NOMO-1 treated with dmso at 0.1 percent for 144 hours (cell line): ENCODE results near the gene SLC10A6.

Experiments
- DNase-seq: peaks from one replicate; lab custom pipeline; 2025; ENCODE audit not compliant: unreplicated experiment; lab: John Stamatoyannopoulos, UW

The SLC10A6 gene

DNA sequence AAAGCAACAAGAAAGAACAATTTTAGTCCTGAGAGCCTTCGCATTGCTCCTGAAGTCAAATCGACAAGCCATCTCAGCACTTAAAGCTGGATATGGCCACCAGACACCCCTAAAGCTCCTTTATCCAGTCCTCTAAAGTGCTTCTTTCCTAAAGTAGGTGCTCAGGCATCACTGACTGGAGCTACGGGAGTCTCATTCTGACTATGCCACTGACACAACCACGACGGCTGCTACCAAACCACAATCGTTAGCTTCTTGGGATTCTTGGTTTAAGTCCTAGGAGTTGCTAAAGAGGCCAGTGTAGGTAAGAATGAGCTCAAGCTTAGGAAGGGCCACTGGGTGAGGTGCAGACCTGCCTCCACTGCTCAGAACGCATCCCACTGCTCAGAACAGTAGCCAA is 1.0 kb downstream of the SLC10A6 start:
- DNase-seq, result no peak

DNA sequence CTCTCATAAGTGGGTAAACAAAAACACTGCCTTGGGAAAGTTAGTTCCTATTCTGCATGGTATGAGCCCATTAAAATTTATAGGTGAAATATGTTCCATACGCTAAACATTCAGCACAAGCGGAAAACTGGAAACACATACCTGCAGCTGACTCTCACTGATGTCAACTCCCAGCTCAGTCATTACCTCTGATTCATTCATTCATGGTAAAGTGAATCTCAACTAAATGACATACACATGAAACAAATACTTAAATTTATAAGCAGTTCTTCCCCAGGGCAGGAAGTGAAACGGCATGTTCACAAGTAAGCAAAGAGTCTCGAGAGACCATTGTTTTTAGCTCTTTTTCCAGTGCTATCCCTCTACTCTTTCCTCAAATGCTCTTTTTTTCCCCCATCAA is 1.6 kb downstream of the SLC10A6 start:
- no peak for DNase-seq

DNA sequence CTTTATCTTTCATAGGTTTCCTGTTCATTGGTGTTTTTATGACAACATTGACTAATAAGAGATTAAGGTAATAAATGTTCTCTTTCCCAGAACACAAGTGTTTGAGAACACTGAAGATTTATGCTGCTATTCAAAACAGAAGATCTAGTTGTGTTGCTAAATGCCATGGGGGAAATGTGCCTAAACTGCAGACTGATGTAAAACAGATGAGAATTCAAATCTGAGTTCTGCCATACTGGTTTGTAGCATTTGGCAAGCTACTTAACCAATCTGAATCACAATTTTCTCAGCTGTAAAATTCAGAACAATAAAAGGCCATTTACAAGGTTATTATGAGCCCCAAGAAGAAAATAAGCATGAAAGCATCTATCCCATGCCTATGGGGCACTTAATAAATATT is 2.3 kb downstream of the SLC10A6 start:
- DNase-seq, result no peak

DNA sequence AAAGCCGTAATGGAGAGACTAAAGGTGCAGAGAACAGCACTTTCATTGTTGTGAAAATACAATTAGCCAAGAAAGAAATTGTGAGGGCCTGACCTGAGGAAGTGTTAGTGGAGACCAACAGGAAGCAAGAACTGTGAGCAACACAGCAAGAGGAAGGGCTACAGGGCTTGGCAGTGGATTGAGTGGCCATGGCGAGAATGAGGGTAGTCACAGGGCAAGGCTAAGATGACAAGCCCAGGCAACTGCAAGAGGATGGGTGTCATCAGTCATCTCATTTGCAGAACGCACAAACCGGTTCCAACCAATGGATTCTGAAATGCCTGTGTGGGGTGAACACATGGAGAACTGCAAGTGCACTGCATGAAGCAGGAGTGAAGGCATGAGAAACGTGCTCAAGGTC is 3.6 kb downstream of the SLC10A6 start:
- no peak for DNase-seq

DNA sequence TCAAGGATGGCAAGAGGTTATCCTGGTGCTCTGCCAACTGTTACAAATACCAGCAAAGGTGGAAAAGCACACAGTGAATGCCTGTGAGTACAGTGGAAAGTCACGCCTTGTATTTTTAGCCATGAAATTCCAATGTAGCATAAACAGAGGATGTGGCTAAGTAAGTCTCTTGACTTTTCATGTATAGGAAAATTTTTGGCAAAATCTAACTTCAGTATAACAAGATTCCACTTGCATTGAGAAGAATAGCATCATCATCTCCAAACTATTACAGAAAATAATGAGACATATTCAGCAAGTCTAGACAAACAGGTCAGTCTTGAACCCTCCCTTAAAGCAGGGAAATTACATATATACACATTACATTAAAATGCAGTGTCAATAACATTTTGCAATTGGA is 7.9 kb downstream of the SLC10A6 start:
- no peak for DNase-seq

DNA sequence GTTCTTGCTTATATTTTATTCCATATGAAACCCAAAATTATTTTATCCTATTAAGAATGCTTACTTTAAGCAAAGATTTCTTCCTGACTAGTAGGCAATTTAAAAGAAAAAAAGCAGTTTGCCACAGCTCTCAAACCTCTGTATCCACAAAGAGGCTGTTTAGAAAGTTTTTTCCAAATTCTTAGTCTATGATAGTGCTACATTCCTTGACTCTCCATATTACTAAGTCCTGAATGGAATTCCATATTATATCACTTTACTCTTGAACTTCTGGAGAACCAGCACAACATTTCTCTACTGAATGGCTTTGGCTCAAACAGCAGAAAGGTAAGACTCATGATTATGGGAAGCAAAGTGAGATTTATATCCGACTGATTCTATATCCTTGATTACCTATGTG is 8.3 kb downstream of the SLC10A6 start:
- DNase-seq, result no peak

DNA sequence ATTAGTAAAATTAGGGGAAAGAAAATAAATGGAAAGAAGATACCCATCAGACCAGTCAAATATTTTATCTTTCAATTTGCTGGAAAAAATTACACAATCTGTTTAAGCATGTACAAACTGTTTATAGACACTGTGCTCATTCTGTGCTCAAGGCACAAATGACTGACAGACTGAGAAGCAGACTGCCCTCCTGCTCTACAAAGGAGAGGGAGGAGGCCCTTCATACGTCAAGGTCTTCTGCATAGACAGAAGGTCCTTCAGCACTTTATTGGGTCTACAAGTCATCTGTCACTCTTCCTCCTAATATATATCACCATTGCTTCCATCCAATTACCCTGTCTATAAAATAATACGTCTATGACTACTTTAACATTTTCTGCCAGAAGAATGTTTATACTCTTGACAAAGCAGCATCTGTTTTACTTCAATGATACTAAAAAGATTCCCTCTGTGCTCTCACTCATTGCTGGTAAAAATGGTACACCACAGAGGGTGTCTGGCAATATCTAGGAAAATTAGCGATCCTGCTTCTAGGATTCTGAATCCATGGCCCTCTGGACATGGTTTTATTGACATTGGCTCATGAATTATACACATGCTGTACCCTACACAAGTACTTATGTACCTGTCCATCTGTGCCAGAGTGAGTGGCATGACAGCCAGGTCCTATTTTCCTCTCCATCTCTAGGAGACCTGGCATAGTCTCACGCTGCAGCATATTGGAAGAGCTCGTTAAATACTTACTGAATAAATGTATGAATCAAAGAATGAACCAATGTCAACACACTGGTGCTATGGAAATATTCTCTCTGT is 11.3 kb downstream of the SLC10A6 start:
- DNase-seq, result no peak

DNA sequence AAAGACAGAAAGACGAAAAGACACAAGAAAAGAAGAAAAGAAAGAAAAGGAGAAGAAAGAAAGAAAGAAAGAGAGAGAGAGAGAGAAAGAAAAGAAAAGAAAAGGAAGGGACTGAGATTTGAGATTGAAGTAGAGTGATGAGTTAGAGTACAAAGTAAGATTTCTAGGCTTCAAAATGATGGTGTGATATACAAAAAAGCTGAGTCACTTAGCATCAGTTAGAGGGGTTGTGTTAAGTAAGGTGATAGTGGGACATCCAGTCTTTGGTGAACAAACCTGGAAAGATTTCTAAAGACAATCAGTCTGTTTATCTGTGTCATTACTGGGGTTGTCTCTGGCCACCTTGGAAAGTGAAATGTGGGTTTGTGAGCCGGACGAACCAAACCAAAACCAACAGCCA is 13.5 kb downstream of the SLC10A6 start:
- DNase-seq, result no peak

DNA sequence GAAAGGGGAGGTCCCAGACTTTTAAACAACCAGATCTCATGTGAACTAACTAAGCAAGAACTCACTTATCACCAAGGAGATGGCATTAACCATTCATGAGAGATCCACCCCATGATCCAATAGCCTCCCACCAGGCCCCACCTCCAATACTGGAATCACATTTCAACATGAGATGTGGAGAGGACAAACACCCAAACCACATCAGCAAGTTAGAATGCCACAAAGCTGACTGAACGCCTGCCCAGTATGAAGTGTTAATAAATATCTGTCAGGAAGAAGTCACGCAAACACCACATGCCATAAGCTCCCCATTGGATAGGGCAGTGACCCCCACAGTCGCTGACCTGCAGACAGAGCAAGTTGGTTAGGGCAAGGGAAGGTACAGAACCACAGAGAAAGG is 14.3 kb downstream of the SLC10A6 start:
- no peak for DNase-seq

DNA sequence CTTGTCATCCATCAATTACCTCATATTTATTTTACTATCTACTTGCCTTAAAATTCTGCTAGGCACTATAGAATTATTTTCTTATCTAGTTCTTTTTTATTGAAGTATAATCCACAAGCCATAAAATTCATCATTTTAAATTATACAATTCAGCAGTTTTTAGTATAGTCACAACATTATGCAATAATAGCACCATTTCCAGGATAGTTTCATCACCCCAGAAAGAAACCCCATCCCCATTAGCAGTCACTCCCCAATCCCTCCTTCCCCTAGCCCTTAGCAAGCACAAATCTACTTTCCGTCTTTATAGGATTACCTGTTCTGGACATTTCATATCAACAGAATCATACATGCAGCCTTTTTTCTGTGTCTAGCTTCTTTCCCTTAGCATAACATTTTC is 15.6 kb downstream of the SLC10A6 start:
- no peak for DNase-seq

DNA sequence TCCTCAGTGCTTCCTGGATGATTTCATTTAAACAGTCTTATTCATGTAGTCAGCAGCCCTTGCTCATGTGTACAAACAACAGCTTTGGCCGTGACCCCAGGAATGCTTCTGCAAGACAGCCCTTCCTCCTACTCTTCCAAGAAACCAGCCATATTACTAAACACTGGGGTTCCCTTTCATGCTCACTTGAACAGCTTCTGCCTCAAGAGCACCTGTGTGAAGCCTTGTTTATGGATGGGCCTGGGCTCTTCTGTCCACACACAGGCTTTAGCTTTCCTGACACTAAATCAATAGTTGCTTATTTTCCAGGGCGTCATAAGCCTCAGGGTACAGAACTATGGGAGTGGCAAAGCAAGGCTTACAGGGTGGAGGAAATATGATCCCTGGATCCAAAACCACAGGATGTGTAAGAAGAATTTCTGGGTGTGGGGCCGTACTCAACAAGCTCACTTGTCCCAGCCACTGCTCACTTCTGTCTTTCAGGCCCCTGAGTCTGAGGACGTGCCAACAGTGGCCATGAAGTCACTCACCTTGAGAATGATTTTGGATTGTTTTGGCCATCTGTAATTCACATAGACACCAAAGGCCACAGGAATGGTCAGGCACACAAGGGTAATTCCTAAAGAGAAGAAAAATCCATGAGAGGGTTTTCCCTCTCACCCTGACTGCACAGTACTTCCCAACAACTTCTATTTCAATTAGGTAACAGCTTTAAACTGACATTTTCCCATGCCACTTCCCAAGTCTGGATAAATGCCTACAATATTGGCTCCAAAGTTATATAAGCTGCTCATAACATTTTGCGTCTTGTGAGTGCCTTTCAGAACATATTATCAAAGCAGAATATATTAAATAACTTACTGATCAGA is 17.7 kb downstream of the SLC10A6 start:
- no peak for DNase-seq

DNA sequence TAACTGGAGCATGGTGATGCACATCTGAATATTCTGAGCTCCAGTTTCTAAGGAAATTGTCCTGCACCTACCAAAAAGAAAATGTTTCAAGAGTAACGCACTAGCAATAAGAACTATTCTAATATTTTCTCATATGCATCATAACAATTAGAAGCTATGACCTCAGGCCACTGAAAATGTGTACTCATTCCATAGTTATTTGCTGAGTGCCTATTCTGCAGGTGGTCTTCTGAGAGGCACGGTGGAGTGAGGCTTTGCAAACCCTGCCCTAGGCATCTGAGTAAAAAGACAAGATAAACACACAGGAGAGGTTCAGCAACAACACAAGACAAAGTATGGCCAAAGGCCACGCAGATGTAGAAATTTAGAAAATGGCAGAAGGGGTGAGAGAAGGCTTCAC is 23.7 kb downstream of the SLC10A6 start:
- DNase-seq, result no peak

DNA sequence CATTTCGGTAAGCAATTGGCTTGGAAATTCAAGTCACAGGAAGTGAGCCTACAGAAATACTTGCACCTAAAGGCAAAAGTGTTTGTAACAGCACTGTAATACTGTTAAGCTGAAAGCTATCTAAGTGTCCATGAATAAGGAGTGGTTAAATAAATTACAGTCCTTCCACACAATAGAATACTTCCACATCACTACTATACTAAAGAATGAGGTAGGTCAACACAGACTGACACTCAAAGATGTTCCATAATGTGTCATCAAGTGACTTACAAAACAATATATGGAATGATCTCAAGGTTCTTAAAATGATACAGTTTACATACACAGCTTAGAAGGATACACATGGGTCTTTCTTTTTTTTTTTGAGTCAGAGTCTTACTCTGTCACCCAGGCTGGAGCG is 27.0 kb downstream of the SLC10A6 start:
- DNase-seq, result no peak

DNA sequence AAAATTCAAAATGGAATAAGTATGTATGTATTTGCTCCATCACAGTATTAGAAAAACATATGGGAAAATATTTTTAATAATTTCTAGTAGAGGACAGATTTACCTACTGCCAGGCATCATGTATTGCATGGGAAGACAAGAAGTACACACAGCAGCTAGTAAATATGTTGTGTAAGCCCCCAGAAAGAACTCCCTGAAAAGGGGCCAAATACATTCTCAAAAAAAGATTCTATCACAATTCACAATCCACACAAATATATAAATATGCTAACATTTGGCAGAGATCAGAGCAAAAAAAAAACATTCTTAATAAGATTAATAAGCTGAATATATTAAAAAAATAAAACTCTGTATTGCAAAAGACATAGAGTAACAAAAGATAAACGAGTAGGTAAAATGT is 28.0 kb downstream of the SLC10A6 start:
- DNase-seq, result no peak

DNA sequence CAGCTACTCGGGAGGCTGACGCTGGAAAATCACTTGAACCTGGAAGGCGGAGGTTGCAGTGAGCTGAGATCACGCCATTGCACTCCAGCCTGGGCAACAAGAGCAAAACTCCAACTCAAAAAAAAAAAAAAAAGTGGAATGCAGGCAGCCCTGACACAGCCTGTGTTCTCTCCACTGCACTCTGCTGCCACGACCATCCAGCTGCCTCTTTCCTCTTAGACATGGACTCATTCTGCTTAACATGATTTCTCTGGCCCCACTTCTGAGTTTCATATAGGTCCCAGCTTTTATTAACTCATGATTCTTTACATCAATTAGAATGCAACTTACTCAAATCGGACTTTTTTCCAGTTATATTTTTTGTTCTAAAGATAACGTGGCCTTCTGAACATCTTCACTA is 29.6 kb downstream of the SLC10A6 start:
- no peak for DNase-seq

DNA sequence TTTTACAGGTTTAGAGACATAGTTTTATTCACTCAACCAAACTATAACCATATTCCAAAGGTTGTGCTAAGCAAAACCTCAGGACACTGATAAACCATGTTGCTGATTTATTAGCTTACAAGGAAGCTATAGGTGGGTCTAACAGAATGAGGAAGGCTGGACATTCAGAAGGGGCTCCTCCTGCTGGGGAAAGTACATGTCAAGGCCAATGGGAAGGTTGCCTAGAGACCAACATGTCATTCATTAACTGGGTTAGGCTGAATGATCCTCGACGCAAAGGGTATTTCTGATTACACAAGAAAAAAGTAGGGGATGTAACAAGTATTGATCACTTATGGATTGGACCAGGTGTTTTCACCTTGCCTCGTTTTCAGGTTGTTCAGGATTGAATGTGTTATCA is 30.3 kb downstream of the SLC10A6 start:
- DNase-seq, result no peak

DNA sequence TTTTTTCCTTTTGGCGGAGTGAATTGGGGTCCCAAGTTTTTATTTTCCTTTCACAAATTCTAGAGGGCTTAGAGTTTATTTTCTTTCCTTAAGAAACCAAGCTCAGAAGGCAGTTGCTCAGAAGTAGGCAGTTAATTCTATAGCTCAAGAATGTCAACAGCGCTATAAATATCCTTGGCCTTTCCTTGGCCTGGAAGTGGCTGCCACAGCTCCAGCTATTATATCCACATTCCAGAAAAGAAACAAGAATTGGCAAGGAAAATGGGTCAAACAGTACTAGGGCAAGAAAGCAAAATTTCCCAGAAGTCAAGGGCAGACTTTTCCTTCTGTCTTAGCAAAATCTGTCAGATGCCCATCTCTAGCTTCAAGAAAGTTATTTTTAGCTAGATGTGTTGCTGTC is 31.0 kb downstream of the SLC10A6 start:
- no peak for DNase-seq

DNA sequence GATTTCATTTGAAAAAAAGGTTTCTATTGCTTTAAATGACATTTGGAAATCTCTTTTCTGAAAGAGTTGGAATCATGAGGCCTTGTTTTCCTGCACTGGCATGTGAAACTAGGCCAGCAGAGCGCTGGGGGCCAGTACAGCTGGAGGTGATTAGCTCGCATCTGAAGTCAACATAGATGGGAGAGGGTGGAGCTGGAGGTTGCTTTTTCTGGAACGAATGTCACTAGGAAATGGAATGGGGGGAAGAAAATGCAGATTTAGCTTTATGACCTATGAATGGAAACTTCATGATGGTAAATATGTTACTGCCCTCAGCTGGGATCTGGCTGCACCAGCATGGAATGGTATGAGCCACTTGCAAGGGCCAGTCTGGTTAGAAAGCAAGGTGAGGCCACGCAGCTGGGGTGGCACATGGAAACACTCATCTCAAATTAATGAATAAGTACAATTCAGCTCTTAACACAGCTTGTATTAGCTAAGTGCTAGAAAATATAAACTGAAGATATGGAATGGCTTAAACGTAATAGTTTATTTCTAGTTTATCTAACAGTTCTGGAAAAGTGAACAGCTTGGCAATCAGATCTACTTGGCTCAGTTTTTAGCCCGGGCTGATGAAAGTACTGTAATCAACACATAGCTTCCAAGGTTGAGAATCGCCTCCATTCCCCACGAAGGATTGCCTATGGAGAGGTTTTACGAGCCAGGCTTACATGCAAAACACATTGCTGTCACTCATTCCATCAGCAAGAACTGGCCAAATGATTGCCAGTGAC is 32.5 kb downstream of the SLC10A6 start:
- no peak for DNase-seq

DNA sequence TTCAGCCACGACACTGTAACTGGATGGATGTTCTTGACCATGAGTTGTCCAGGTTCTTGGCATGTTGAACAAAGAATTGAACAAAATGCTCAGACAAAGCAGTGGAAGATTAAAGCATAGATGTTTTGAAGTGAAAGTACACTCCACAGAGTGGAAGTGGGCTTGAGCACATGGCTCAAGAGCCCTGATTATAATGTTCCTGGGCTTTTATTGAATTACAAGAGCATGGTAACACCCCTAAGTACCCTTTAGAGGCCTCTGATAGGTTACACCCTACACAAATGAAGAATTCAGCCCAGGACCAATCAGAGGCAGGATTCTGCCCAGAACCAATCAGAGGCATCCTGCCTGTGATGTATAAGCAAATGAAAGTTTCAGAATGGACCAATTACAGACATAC is 33.5 kb downstream of the SLC10A6 start:
- DNase-seq, result no peak

DNA sequence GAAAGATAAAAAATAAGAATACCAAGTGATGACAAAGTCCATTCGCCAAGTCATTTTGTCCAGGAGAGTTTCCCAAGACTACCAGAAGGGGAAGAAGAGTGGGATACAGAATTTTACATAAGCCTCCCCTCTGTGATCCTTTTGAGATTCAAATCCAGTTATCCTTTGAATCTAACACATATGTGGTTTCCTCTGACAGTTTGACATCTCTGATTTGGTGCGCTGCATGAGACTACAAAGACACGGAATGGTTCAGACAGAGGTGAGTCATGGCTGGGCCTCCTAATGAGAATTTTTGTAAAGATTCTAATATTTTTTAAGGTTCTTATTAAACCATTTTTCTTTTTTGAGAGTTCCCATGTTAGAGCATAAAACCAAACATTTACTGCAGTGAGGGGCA is 38.3 kb downstream of the SLC10A6 start:
- no peak for DNase-seq

DNA sequence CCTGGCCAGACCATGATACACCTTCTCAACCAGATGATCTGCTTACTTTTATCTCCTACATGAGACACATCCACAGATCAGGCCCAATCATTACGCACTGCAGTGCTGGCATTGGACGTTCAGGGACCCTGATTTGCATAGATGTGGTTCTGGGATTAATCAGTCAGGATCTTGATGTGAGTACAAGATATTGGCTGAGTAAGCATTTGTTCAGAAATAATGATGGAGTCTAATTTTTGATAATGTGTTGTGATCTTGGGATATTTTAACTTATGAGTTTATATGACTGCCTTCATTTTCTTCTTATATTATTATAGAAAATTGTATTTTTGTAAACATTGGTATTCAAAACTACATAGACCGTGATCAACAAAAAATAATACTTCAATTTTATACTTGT is 39.4 kb downstream of the SLC10A6 start:
- no peak for DNase-seq

DNA sequence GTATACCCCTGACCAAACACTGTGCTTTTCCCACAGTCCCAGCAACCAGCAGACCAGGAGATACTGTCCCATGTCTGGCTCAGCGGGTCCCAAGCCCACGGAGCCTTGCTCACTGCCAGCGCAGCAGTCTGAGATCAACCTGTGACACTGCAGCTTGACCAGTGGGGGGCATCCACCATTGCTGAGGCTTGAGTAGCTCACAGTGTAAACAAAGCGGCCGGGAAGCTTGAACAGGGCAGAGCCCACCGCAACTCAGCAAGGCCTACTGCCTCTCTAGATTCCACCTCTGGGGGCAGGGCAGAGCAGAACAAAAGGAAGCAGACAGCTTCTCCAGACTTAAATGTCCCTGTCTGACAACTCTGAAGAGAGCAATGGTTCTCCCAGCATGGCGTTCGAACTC is 58.1 kb downstream of the SLC10A6 start:
- DNase-seq, result no peak
